ENCODE results near the gene NTN5.
A peak's percentile ranks its signal among the peaks of the same experiment; 100 is the strongest.
"Not testable (repeated sequence)": the region's sequence is repeated elsewhere in the genome, so short reads cannot be mapped to it uniquely, and the experiment has no call there.

NTN5 gene

GRCh38 chr19:48672994-48673393 lies at the start of gene NTN5:
TSS of gene NTN5 (minus strand) at chr19:48673017. CDS start at chr19:48670986, 2,031 bp downstream.
- DNase-seq = no peak

GRCh38 chr19:48722196-48722708 lies 49.4 kb upstream of the NTN5 start:
- DNase-seq = no peak

GRCh38 chr19:48720613-48721296 lies 47.9 kb upstream of the NTN5 start:
- peak; percentile 95 for DNase-seq

GRCh38 chr19:48720251-48720612 lies 47.4 kb upstream of the NTN5 start:
- no peak for DNase-seq

GRCh38 chr19:48719263-48720171 lies 46.7 kb upstream of the NTN5 start, which contains the start of gene MAMSTR:
TSS of gene MAMSTR (minus strand) at chr19:48719725. CDS start at chr19:48719031, 694 bp downstream.
- no peak for DNase-seq

GRCh38 chr19:48718711-48719231 lies 46.0 kb upstream of the NTN5 start:
- DNase-seq = no peak

GRCh38 chr19:48718106-48718505 lies 45.3 kb upstream of the NTN5 start:
- not testable (repeated sequence) for DNase-seq

GRCh38 chr19:48716562-48717291 lies 43.9 kb upstream of the NTN5 start:
- no peak for DNase-seq

GRCh38 chr19:48715681-48716171 lies 42.9 kb upstream of the NTN5 start:
- DNase-seq = no peak

GRCh38 chr19:48714759-48715675 lies 42.2 kb upstream of the NTN5 start:
- DNase-seq = no peak

GRCh38 chr19:48713864-48714755 lies 41.3 kb upstream of the NTN5 start:
- peak; percentile 99 for DNase-seq

- DNase-seq = no peak
These were observed 40.4 kb upstream of the NTN5 start for GRCh38 chr19:48713041-48713863.

- no peak for DNase-seq
These were observed 38.4 kb upstream of the NTN5 start for GRCh38 chr19:48711106-48711662.

GRCh38 chr19:48708471-48708870 lies 35.7 kb upstream of the NTN5 start:
- no peak for DNase-seq

- no peak for DNase-seq
These were observed 32.6 kb upstream of the NTN5 start for GRCh38 chr19:48705431-48705830.

- no peak for DNase-seq
These were observed 30.5 kb upstream of the NTN5 start for GRCh38 chr19:48703316-48703715.

- no peak for DNase-seq
These were observed 29.9 kb upstream of the NTN5 start for GRCh38 chr19:48702701-48703100.

GRCh38 chr19:48698046-48698445 lies 25.2 kb upstream of the NTN5 start:
- no peak for DNase-seq

GRCh38 chr19:48696353-48697010 lies 23.7 kb upstream of the NTN5 start:
- DNase-seq = no peak
